Occipital lobe (tissue), 2 donors: ENCODE data around the gene LGI1. TPM values are rescaled to one million over a fixed set of nuclear protein-coding genes. Genes with fewer than 3 reads are reported as not detected.
A peak's percentile ranks its signal among the peaks of the same experiment; 100 is the strongest.

Experiments
- DNase-seq: peaks from one replicate; lab custom pipeline; 2025; lab: John Stamatoyannopoulos, UW
- total RNA-seq: library from RNA; depleted of rRNA; stranded (reverse); fragments of >200 nt; gene quantifications from one replicate; pipeline ENCODE4 v1.2.3, GENCODE V29; 2014

The LGI1 gene
- total RNA-seq, 1 donor from 2014 or later, result 66.1 TPM

- DNase-seq, result no peak
Measured at GRCh38 chr10:93755443-93756116, 2.2 kb upstream of the LGI1 start.

DNA sequence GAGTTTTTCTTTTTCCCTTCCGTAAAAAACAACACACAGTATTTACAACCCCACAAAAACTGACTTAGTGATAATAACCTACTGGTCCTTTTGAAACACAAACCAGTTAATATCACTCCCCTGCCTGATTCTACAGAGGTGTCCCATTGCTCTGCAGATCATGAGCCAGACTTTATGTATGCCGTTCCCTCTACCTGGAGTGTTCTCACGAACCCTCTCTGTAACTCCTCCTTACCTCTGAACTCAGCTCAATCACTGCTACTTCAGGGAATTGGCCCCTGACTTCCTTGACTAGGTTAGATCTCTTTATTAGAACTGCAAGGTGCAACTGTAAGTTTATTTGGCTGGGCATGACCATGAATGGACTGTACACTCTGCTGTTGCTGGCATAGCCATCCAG, 1.6 kb upstream of the LGI1 start:
- DNase-seq, result no peak

- DNase-seq, result peak; percentile 36
Measured at GRCh38 chr10:93757136-93757535, 600 bp upstream of the LGI1 start.

- no peak for DNase-seq
Measured at GRCh38 chr10:93758508-93758885, 761 bp downstream of the LGI1 start.

DNA sequence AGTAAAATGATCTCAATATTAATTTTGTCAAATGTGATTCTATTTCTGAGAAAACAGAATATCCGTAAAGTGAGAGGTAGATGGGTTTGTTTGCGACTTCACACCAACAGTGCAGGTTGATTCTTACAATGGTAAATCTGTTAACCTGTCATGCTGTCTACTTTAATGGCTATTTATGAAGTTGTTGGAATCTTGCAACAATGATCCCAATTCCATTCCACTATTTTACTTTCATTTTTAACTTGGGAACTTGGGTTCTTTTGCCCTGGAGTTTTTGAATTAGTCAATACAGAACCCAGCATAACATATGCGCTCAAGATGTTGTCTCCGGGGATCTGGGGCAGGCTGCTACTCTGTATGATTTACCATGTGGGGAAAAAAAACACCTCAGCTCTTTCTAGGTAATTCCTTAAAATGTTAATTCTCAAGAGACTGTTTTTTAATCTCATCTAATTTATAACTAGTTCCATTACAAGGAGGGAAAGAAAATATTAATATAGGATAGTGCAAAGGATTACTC, 1.2 kb downstream of the LGI1 start:
- no peak for DNase-seq

- no peak for DNase-seq
Measured at GRCh38 chr10:93760490-93760889, 2.8 kb downstream of the LGI1 start.

DNA sequence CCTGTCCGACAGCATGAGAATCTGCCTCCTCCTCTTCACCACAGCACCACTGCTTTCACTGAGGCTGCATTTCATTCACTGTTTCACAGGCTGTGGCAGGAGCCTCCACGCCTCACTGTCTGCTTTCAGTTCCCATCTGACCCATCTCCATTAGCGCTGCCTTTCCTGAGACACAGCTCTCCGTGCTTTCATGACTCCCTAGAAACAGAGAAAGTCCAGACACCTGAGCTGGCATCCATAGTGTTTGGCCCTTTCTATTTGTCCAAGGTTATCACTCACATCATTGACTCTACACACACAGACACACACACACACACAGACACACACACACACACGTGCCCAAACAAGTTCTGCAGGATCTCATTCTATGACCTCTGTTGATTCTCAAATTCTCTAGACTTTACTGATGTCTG, 5.2 kb downstream of the LGI1 start:
- DNase-seq, result no peak

DNA sequence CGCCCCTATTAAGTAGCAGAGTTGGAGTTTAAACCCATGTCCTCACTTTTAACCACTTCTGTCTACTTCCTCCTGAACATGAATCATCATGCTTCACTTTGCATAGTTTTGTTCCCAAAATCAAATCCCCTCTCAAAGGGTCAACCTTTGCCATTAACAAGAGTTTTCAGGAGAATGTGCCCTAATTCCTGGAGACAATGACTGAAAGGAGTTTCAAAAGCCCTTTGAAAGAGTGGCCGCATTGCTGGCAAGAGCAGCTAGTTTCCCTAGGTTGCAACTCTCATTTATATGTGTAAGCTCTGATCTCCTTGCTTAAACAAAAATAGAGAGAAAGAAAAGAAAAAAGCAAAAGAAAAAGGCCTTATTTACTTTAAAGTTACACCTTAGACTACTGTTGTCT, 9.2 kb downstream of the LGI1 start:
- DNase-seq, result no peak

GRCh38 chr10:93767724-93768399, 10.1 kb downstream of the LGI1 start:
- DNase-seq, result no peak

GRCh38 chr10:93768892-93769291, 11.2 kb downstream of the LGI1 start:
- no peak for DNase-seq

- no peak for DNase-seq
Measured at GRCh38 chr10:93771354-93771753, 13.6 kb downstream of the LGI1 start.

DNA sequence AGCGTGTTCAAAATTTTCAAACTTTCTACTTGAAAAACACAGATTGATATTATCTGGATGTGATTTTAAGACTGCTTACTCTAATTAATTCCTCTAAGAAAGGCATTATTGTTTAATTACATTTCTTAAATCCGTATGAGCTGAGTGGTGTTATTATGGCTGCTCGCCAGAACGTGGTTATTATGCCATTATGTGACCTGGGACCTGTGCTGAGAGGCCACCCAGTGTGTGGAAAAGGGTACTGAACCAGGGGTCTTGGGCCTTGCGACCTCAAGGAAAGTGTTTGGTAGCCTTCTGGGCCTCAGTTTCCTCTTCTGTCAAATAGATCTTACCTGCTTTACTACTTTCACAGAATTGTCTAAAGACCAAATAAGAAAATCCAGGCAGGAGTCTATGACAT, 15.4 kb downstream of the LGI1 start:
- no peak for DNase-seq

DNA sequence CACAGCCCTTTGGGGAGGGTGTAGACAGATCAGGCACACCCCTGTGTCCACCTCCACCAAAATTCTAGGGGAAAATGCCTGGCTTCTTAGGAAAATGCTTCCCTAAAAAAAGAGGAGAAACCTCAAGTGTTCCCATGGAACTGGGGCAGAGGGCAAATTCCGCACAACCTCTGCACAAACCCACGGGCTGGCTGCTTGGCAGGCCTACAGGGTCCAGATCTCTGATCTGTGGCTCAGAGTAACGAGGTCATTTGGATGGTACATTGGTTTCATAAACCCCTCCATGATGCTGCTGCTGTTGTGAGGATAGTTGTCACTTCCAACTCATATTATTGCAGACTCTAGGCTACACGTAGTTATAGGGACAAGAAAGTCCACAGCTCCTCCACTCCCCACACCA, 16.0 kb downstream of the LGI1 start:
- DNase-seq, result no peak

DNA sequence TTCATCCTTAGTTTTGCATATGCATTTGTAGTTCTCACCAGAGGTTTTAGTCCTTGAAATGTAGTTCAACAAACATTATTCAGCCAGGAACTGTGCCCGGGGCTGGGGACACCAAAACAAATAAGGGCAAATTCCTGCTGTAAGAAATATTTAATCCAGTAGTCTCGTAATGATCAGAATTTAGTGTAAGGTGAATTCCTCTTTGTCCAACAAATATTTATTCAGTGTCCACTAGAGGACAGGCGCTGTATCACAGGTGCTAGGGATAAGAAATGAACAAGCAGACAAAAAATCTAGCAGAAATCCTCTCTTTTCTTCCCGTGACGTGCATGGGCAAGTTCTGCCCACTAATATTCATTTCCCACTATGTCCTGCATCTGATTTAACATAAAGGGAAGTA, 17.6 kb downstream of the LGI1 start:
- DNase-seq, result no peak

GRCh38 chr10:93777092-93777491, 19.4 kb downstream of the LGI1 start:
- DNase-seq, result no peak

- DNase-seq, result no peak
Measured at GRCh38 chr10:93784059-93784458, 26.3 kb downstream of the LGI1 start.

DNA sequence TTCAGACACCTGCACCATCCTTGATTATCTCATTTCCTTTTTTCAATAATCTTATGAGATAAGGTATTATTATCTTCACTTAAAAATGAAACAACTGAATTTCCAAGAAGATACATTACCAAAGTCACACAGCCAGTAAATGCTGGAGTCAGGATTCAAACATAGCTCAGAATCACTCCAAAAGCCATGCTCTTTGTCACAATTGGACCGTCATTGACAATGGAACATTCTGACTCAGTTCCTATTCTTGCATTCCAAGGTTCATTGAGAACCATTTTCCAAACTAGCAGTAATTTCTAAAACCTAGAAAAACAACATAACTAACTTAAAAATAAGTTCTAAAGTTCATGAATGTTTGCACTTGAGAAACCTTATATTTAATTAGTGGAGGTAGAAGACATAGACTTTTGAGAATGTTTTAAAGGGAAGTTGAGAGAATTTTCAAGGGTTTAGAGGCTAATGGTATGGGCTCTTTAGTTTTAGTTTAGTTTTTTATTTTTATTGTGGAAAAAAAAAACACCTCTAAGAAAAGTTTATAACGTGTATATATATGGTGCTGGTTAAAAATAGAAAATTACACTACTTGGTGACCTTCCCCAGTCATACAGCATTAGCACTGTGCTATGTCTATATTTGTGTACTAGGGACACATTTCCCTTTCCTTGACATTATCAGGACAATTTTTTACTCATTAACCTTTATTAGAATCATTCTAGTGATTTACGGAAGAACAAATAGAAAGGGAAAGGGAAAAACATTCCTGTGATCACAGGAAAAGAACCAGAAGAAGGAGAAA, 30.9 kb downstream of the LGI1 start:
- DNase-seq, result no peak

DNA sequence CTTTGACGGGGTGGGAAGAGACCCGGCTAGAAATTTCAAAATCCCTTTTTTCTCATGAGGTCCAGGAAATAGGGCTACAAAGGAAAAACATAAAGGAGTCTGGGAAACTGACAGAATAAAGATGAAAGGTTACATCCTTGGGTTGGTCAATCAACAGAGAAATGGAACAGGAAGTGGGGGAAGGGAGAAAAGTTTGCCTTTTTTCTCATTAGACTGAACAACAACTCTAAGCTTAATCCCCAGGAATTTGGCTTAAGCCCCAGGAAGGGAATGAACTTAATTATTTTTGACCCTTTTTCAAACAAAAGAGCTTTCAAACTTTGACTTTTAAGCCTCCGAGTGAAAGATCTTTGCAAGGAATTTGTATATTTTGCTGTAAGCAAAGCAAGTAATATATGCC, 32.7 kb downstream of the LGI1 start:
- DNase-seq, result no peak

GRCh38 chr10:93796167-93796566, 38.4 kb downstream of the LGI1 start:
- no peak for DNase-seq

DNA sequence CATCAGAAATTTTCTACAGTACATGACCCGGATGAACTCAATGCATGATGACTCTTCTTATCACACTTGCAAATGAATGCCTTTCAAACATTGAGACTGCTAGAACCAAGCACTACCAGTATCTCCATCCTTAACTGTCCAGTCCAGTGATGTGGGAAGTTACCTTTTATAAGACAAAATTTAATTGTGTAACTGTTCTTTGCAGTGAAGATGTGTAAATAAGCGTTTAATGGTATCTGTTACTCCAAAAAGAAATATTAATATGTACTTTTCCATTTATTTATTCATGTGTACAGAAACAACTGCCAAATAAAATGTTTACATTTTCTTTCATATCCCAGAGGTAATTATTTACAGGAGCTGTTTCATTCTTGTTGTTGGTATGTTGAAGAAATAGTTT, 40.1 kb downstream of the LGI1 start:
- no peak for DNase-seq

DNA sequence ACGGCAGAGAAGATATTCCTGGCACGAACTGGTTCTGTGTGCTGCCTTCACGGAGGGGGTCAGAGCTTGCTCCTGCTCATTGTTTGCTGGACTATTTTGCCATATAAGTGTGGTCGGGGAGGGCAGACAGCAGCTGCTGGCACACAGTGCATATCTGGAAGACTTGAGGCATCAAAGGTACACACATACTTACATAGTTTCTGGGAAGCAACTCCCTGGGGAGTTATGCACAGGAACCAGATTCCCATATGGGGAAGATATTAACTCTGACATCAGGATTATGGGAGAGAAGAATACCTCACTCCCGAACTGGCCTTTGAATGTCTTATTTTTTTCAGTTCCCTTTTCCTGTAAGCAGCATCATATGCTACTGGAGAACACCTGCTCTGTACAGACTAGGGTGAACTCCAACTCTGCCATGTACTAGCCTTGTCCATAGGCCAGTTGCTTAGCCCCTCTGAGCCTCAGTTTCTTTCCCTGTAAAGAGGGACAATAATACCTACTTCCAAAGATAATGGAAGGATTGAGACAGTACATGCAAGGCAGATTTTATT, 41.5 kb downstream of the LGI1 start:
- no peak for DNase-seq

DNA sequence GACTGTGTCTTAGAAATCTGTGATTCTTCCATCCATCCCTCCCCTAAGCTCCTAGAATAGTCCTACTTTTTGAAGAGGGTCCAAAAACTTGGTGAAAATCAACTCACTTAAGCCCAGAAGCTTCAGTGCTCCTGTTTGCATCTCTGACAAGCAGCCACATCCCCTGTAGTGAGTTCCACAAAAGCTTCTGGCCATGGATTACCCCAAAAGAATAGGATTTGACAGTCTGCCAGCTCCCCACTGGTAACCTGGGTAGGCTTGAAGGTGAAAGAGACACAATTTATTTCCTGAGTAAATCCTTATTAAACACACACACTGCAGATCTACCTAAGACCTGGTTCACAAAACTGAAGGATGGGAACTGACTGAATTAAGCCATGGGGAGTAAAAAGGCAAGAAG, 46.5 kb downstream of the LGI1 start:
- DNase-seq, result no peak
